ENCODE results near the gene ISCA2.

The ISCA2 gene

GRCh38 chr14:74516451-74517160 is 23.0 kb downstream of the ISCA2 start:
- H3K4me2 ChIP-seq (ENCODE audit: low read length): no peak overlapping the region
- TF ChIP-seq, protein P1, sequence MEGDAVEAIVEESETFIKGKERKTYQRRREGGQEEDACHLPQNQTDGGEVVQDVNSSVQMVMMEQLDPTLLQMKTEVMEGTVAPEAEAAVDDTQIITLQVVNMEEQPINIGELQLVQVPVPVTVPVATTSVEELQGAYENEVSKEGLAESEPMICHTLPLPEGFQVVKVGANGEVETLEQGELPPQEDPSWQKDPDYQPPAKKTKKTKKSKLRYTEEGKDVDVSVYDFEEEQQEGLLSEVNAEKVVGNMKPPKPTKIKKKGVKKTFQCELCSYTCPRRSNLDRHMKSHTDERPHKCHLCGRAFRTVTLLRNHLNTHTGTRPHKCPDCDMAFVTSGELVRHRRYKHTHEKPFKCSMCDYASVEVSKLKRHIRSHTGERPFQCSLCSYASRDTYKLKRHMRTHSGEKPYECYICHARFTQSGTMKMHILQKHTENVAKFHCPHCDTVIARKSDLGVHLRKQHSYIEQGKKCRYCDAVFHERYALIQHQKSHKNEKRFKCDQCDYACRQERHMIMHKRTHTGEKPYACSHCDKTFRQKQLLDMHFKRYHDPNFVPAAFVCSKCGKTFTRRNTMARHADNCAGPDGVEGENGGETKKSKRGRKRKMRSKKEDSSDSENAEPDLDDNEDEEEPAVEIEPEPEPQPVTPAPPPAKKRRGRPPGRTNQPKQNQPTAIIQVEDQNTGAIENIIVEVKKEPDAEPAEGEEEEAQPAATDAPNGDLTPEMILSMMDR (IDR thresholded peaks at IDR 0.05; ENCODE audit: low read depth, low read length): no peak
- no peak for TF ChIP-seq EZH2phosphoT487 (IDR thresholded peaks at IDR 0.05; ENCODE audit: low read depth)
- H3K27ac ChIP-seq (ENCODE audit: low read length): no peak overlapping the region
- H3K4me3 ChIP-seq (ENCODE audit: low read length): no peak overlapping the region
- H3K4me1 ChIP-seq (ENCODE audit: low read length): no peaks in the 10 kb centered on the region
- H2AFZ ChIP-seq (ENCODE audit: low read depth, low read length): no peak overlapping the region
- no peaks in the 10 kb centered on the region for H3K9me3 ChIP-seq (ENCODE audit: insufficient read depth, low read length)
- no peaks in the 10 kb centered on the region for H3K36me3 ChIP-seq (replicated peaks; ENCODE audit: low read depth, low read length)
- H4K20me1 ChIP-seq (ENCODE audit: insufficient read depth, low read length): no peaks in the 10 kb centered on the region
- H3K79me2 ChIP-seq (ENCODE audit: low read length): no peaks in the 10 kb centered on the region
- peaks cover 29% of the 10 kb centered on the region for H3K27me3 ChIP-seq (ENCODE audit: low read depth, low read length)
- no peak overlapping the region for H3K9ac ChIP-seq (ENCODE audit: low read length)

DNA sequence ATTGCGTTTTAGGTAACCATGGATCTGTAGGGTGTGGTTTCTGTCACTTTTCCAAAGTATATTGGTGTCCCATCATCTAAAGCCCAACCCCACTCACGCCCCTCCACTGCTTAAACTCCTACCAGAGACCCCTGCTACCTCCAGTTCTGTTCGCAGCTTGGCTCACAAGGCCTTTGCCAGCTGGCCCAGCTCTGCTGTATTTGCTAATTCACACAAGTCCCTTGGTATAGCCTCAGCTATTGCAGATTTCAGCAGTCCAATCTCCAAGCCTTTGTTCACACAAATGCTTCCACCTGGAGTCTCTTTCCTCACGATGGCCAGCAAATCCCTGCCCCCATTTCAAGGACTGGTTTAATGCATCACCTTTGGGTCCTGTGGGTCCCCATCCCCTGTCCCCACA is 24.2 kb downstream of the ISCA2 start:
- Histone ChIP-seq H3K9ac (ENCODE audit: low read length) (no peak overlapping the region), H3K27me3 (ENCODE audit: low read depth, low read length) (peaks cover 28% of the 10 kb centered on the region), H3K79me2 (ENCODE audit: low read length) (no peaks in the 10 kb centered on the region), H3K4me1 (ENCODE audit: low read length) (no peaks in the 10 kb centered on the region), H3K4me3 (ENCODE audit: low read length) (no peak overlapping the region), H3K27ac (ENCODE audit: low read length) (no peak overlapping the region), H3K9me3 (ENCODE audit: insufficient read depth, low read length) (no peaks in the 10 kb centered on the region), H4K20me1 (ENCODE audit: insufficient read depth, low read length) (no peaks in the 10 kb centered on the region), H3K36me3 (replicated peaks; ENCODE audit: low read depth, low read length) (no peaks in the 10 kb centered on the region), H2AFZ (ENCODE audit: low read depth, low read length) (no peak overlapping the region), H3K4me2 (ENCODE audit: low read length) (no peak overlapping the region)
- no peak for TF ChIP-seq EZH2phosphoT487 (IDR thresholded peaks at IDR 0.05; ENCODE audit: low read depth)
- TF ChIP-seq, protein P1 (IDR thresholded peaks at IDR 0.05; ENCODE audit: low read depth, low read length): no peak

- Histone ChIP-seq H3K4me1 (ENCODE audit: low read length) (no peaks in the 10 kb centered on the region), H3K27ac (ENCODE audit: low read length) (no peak overlapping the region), H3K4me2 (ENCODE audit: low read length) (no peak overlapping the region), H3K79me2 (ENCODE audit: low read length) (no peaks in the 10 kb centered on the region), H4K20me1 (ENCODE audit: insufficient read depth, low read length) (no peaks in the 10 kb centered on the region), H3K9ac (ENCODE audit: low read length) (no peak overlapping the region), H3K36me3 (replicated peaks; ENCODE audit: low read depth, low read length) (no peaks in the 10 kb centered on the region), H3K27me3 (ENCODE audit: low read depth, low read length) (peaks cover 25% of the 10 kb centered on the region), H3K9me3 (ENCODE audit: insufficient read depth, low read length) (no peaks in the 10 kb centered on the region), H3K4me3 (ENCODE audit: low read length) (no peak overlapping the region), H2AFZ (ENCODE audit: low read depth, low read length) (no peak overlapping the region)
- TF ChIP-seq EZH2phosphoT487 (IDR thresholded peaks at IDR 0.05; ENCODE audit: low read depth): no peak
- TF ChIP-seq, protein P1 (IDR thresholded peaks at IDR 0.05; ENCODE audit: low read depth, low read length): no peak
These were observed 24.7 kb downstream of the ISCA2 start for GRCh38 chr14:74518221-74518620.

DNA sequence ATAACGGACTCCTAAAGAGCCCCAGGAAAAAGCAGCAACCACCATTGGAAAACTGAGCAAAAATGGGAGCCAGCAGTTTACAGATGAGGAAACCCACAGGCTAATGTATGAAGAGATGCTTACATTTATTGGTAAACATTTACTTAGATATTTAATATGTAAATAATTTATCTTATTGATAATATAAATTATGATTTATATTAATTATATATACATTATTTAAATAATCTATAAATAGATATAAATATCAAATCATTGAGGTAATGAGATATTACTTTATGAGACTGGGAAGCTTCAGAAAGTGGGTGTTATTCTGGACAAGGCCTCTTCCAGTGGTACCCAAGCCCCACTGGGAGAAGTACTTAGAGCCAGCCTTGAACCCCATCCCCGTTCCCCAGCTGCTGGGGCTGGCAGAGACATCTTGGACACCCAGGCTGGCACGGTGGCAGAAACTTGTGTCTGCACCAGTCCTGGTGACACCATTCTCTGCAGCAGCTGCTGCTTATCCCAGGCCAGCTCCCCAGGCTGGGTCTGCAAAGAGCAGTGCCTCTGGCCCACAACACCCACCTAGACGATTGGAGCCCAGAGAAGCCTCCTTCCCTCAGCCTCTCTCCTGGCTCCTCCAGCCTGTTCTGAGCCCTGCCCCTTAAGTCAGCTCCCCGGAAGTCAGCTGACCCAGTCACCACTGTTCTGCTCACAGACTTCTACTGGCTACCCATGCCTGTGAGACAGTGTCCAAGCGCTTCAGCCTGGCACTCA is 25.9 kb downstream of the ISCA2 start:
- Histone ChIP-seq H3K4me3 (ENCODE audit: low read length) (no peak overlapping the region), H3K27me3 (ENCODE audit: low read depth, low read length) (peaks cover 36% of the 10 kb centered on the region), H3K36me3 (replicated peaks; ENCODE audit: low read depth, low read length) (no peaks in the 10 kb centered on the region), H3K9ac (ENCODE audit: low read length) (no peak overlapping the region), H3K9me3 (ENCODE audit: insufficient read depth, low read length) (no peaks in the 10 kb centered on the region), H4K20me1 (ENCODE audit: insufficient read depth, low read length) (no peaks in the 10 kb centered on the region), H2AFZ (ENCODE audit: low read depth, low read length) (no peak overlapping the region), H3K4me2 (ENCODE audit: low read length) (no peak overlapping the region), H3K79me2 (ENCODE audit: low read length) (no peaks in the 10 kb centered on the region), H3K4me1 (ENCODE audit: low read length) (no peaks in the 10 kb centered on the region), H3K27ac (ENCODE audit: low read length) (no peak overlapping the region)
- TF ChIP-seq, protein P1 (IDR thresholded peaks at IDR 0.05; ENCODE audit: low read depth, low read length): no peak
- TF ChIP-seq EZH2phosphoT487 (IDR thresholded peaks at IDR 0.05; ENCODE audit: low read depth): no peak

All from OCI-LY3 (cell line).